PFSK-1 (cell line): Measurements from ENCODE around the gene HERC5.

Experiments
- POLR2AphosphoS5 ChIP-seq: IDR thresholded peaks from 2 replicates; pipeline ENCODE4 v1.6.1; 2012; ENCODE audit warnings: low read depth, mild to moderate bottlenecking, control low read depth, low read length, moderate library complexity
- SIN3A ChIP-seq: IDR thresholded peaks from 2 replicates; pipeline ENCODE4 v1.6.1; 2012; ENCODE audit warnings: mild to moderate bottlenecking, low read length, moderate library complexity, borderline replicate concordance; ENCODE audit not compliant: insufficient read depth
- TAF1 ChIP-seq: IDR thresholded peaks from 2 replicates; pipeline ENCODE4 v1.6.1; 2012; ENCODE audit warnings: low read length, control low read depth, borderline replicate concordance; ENCODE audit not compliant: insufficient read depth

GRCh38 chr4:88514557-88515511, 57.9 kb downstream of the HERC5 start:
- TF ChIP-seq SIN3A (no peak), POLR2AphosphoS5 (no peak), TAF1 (no peak)
